Progenitor cell of endocrine pancreas (in vitro differentiated cells): Measurements from ENCODE around the gene COIL. TPM values are rescaled to one million over a fixed set of nuclear protein-coding genes. Genes with fewer than 3 reads are reported as not detected.
A peak's percentile ranks its signal among the peaks of the same experiment; 100 is the strongest.

ENCODE experiments used
- DNase-seq: peaks from one replicate; pipeline ENCODE4 v3.0.0; 2021; ENCODE audit warnings: low spot score; ENCODE audit not compliant: unreplicated experiment
- H3K27ac Mint-ChIP-seq: 2 replicates; pipeline ENCODE4 v1.8.0; 2021; ENCODE audit warnings: mild to moderate bottlenecking, moderate library complexity, mixed read lengths
- H3K27me3 Mint-ChIP-seq: 2 replicates; pipeline ENCODE4 v1.8.0; 2021; ENCODE audit warnings: mixed read lengths
- H3K36me3 Mint-ChIP-seq: 2 replicates; pipeline ENCODE4 v1.8.0; 2022; ENCODE audit warnings: mixed read lengths; ENCODE audit not compliant: insufficient read depth
- H3K4me1 Mint-ChIP-seq: 2 replicates; pipeline ENCODE4 v1.8.0; 2021; ENCODE audit warnings: low read depth, mixed read lengths
- H3K4me3 Mint-ChIP-seq: 2 replicates; pipeline ENCODE4 v1.8.0; 2021; ENCODE audit warnings: low read depth, mild to moderate bottlenecking, moderate library complexity, mixed read lengths
- H3K9me3 Mint-ChIP-seq: 2 replicates; pipeline ENCODE4 v1.8.0; 2021; ENCODE audit warnings: low read depth, mixed read lengths
- total RNA-seq: library from RNA; stranded (reverse); gene quantifications from 2 replicates; pipeline ENCODE4 v1.2.1, GENCODE V29; 2021
- TF ChIP-seq, protein P1 (sequence below): fragments of 200-600 bp; sonication (generic); IDR thresholded peaks from one replicate; pipeline ENCODE4 v1.5.0; 2021; ENCODE audit warnings: antibody characterized with exemption, mild to moderate bottlenecking; ENCODE audit not compliant: unreplicated experiment

COIL gene
- total RNA-seq, 1 donor from 2014 or later, result 29.8 TPM

DNA sequence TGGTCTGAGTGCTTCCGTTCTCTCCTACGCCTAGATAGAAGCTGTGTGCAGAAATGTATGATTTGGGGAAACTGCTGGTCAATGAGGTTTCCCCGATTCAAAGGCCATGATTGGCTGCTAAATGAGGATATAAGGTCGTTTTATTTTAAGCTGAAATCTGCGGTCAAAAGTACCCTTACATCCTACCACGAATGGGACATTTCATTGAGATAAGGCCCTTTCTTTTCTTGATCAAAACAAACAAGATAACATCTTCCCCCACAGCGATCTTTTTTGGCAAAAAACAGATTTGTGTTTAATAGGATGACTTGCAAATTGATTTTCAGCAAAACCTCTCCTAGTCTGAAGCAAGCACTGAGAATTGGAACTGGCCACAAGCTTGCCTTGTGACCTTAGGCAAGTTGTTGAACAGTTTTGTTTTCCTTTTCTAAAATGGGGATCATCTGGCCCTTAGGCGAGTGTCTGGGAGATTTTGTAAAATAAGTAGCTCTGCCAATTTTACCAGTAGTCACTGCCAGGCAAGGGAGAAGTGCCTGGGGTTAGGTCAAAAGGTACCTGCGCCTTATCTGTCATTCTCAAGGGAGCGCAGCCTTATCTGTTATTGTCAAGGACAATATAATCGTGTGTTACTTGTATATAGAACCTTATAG lies 17.7 kb upstream of the COIL start:
- H3K36me3 Mint-ChIP-seq, result no peaks in the 10 kb centered on the region
- no peaks in the 10 kb centered on the region for H3K9me3 Mint-ChIP-seq
- TF ChIP-seq, protein P1, sequence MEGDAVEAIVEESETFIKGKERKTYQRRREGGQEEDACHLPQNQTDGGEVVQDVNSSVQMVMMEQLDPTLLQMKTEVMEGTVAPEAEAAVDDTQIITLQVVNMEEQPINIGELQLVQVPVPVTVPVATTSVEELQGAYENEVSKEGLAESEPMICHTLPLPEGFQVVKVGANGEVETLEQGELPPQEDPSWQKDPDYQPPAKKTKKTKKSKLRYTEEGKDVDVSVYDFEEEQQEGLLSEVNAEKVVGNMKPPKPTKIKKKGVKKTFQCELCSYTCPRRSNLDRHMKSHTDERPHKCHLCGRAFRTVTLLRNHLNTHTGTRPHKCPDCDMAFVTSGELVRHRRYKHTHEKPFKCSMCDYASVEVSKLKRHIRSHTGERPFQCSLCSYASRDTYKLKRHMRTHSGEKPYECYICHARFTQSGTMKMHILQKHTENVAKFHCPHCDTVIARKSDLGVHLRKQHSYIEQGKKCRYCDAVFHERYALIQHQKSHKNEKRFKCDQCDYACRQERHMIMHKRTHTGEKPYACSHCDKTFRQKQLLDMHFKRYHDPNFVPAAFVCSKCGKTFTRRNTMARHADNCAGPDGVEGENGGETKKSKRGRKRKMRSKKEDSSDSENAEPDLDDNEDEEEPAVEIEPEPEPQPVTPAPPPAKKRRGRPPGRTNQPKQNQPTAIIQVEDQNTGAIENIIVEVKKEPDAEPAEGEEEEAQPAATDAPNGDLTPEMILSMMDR, result no peak
- no peak for DNase-seq
- peak overlapping the region; percentile 83 for H3K4me3 Mint-ChIP-seq
- peaks cover 17% of the 10 kb centered on the region for H3K4me1 Mint-ChIP-seq
- H3K27ac Mint-ChIP-seq, result no peak overlapping the region
- H3K27me3 Mint-ChIP-seq, result no peaks in the 10 kb centered on the region

DNA sequence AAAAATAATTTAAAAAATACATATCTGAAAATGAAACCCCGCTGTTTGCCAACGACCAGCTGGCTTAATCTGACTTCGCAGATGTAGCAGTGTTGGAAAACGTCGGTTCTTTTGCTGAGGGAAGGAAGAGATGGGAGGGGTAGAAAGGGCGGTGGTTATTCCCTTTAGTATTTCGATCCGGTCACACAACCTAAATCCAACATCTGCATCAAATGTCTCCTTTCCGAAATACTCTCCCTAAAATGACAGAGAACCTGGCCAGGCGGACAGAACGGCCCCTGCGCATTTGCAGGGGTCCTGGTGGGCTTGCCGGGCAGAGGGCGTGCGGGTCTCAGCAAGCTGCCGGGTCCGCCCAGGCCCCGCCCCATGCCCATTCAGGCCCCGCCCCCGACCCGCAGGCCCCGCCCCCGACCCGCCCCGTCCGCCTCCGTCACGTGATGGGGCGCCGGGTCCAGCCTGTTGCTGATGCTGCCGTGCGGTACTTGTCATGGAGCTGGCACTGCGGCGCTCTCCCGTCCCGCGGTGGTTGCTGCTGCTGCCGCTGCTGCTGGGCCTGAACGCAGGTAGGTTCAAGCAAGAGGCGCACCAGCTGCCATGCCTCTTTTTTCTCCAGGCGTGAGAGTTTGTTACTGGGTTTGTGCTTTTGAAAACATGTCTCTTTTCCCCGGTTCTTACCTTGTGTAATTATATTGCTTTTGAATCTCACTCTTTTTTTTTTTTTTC lies 17.0 kb upstream of the COIL start, which contains the start of gene SCPEP1:
SCPEP1 (plus strand) TSS at position 459 of the 723 bp plus-strand sequence; CDS start at position 488, 29 bp downstream.
- Mint-ChIP-seq H3K4me1 (peaks cover 17% of the 10 kb centered on the region), H3K36me3 (no peaks in the 10 kb centered on the region), H3K27me3 (no peaks in the 10 kb centered on the region), H3K9me3 (no peaks in the 10 kb centered on the region), H3K27ac (peak within 1 kb of the TSS; percentile 83), H3K4me3 (peak within 1 kb of the TSS; percentile 83)
- peak; percentile 69 for DNase-seq
- TF ChIP-seq, protein P1, result no peak

DNA sequence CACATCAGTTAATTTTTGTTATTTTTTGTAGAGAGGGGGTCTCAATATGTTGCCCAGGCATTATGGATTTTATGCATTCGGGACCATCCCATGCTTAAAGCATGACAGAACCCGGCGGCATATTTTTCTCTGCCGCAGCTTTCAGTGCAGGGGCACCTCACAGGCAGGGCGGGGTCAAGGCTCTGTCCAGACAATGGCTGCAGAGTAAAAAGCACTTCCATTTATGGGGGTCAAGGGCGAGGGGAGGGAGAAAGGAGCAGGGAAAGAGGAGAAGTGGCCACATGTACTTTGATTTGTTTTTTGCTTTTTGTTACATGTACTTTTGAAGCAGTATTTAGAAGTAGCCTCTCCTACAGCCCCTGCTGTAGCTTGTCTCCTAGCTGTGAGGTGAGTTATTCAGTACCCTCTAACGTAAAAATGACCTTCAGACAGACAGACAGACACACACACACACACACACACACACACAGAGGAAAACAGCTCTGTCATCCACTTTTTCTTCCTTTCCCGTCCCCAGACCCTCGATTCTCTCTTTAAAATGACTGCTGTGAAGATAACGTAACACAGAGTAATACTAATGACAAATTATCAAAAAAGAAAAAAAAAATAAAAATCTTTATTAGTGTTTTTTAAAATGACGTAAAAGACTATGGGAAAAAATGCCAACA lies 16.2 kb upstream of the COIL start:
- Mint-ChIP-seq H3K27ac (peak overlapping the region; percentile 45), H3K4me1 (peaks cover 20% of the 10 kb centered on the region), H3K36me3 (peaks cover 3% of the 10 kb centered on the region), H3K4me3 (peak overlapping the region; percentile 61), H3K9me3 (peaks cover 3% of the 10 kb centered on the region), H3K27me3 (no peaks in the 10 kb centered on the region)
- DNase-seq, result no peak
- TF ChIP-seq, protein P1, result no peak

DNA sequence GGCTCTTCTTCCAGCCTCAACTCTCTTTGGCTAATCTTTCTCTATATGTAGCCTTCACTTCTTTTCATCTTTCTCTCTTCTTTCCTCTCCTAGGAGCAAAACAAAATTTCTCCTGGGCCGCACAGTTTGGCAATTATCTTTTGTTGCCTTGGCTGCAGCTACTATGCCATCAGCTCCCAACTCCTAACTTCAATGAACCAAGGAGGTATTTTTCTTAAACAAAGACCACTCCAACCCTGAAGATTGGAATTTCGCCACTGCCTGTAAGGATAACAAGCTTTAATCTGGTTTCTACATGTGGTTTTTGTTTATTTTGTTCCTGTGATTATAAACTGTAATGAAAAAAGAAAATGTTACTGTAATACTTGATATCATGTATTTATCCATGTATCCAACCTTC lies 14.8 kb upstream of the COIL start:
- no peak for DNase-seq
- H3K27me3 Mint-ChIP-seq, result no peaks in the 10 kb centered on the region
- peaks cover 9% of the 10 kb centered on the region for H3K9me3 Mint-ChIP-seq
- H3K4me3 Mint-ChIP-seq, result no peak overlapping the region
- peaks cover 23% of the 10 kb centered on the region for H3K4me1 Mint-ChIP-seq
- H3K27ac Mint-ChIP-seq, result no peak overlapping the region
- H3K36me3 Mint-ChIP-seq, result peaks cover 12% of the 10 kb centered on the region
- TF ChIP-seq, protein P1, result no peak

DNA sequence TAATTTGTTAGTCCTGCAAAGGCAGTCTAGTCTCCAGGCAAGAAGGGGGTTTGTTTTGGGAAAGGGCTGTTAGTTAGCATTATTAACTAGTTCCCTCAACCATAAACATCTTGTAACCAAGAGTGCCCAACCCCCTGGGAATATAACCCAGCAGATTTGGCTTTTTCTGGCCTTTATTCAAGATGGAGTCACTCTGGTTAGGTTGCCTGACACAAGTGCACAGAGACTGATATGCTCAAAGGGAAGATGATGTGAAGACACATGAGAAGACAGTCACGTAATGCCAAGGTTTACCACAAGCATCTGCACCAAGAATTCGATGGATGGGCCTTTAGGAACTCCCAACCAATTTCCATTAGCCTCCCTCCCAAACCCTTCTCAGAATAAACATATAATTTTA lies 13.2 kb upstream of the COIL start:
- TF ChIP-seq, protein P1, result no peak
- Mint-ChIP-seq H3K36me3 (peaks cover 15% of the 10 kb centered on the region), H3K27me3 (no peaks in the 10 kb centered on the region), H3K9me3 (peaks cover 9% of the 10 kb centered on the region), H3K27ac (no peak overlapping the region), H3K4me1 (peaks cover 22% of the 10 kb centered on the region), H3K4me3 (no peak overlapping the region)
- no peak for DNase-seq
